Fibroblast of skin of right biceps (primary cell): Measurements from ENCODE around the gene CDC42EP1.
"Not testable (repeated sequence)": the region's sequence is repeated elsewhere in the genome, so short reads cannot be mapped to it uniquely, and the experiment has no call there.

Source experiments
- DNase-seq: peaks from one replicate; pipeline ENCODE4 v3.0.0-alpha.2; 2013

Gene CDC42EP1

GRCh38 chr22:37588546-37589215 is 28.4 kb downstream of the CDC42EP1 start:
- DNase-seq = no peak

- DNase-seq = no peak
Measured at GRCh38 chr22:37589636-37590035, 29.4 kb downstream of the CDC42EP1 start.

GRCh38 chr22:37591081-37591480 is 30.8 kb downstream of the CDC42EP1 start:
- not testable (repeated sequence) for DNase-seq

- no peak for DNase-seq
Measured at GRCh38 chr22:37591823-37592404, 31.6 kb downstream of the CDC42EP1 start.

- no peak for DNase-seq
Measured at GRCh38 chr22:37594237-37594636, 34.0 kb downstream of the CDC42EP1 start.

- DNase-seq = no peak
Measured at GRCh38 chr22:37599153-37599552, 38.9 kb downstream of the CDC42EP1 start.

GRCh38 chr22:37601203-37601539 is 40.9 kb downstream of the CDC42EP1 start:
- no peak for DNase-seq

GRCh38 chr22:37601540-37602442 is 41.5 kb downstream of the CDC42EP1 start:
- DNase-seq = peak; percentile 28

GRCh38 chr22:37602546-37603277 is 42.4 kb downstream of the CDC42EP1 start:
- not testable (repeated sequence) for DNase-seq

GRCh38 chr22:37604074-37604473 is 43.8 kb downstream of the CDC42EP1 start:
- DNase-seq = no peak

- no peak for DNase-seq
Measured at GRCh38 chr22:37604875-37605274, 44.6 kb downstream of the CDC42EP1 start.

- DNase-seq = peak; percentile 58
Measured at GRCh38 chr22:37607010-37607934, 47.0 kb downstream of the CDC42EP1 start.

- DNase-seq = no peak
Measured at GRCh38 chr22:37607935-37608476, 47.7 kb downstream of the CDC42EP1 start.

- DNase-seq = peak; percentile 98
Measured at GRCh38 chr22:37608477-37609239, 48.4 kb downstream of the CDC42EP1 start, which contains the start of gene GGA1. TSS of gene GGA1 (plus strand) at chr22:37608834. CDS start at chr22:37608861, 27 bp downstream.

- DNase-seq = peak; percentile 14
Measured at GRCh38 chr22:37609240-37610152, 49.2 kb downstream of the CDC42EP1 start.

- DNase-seq = not testable (repeated sequence)
Measured at GRCh38 chr22:37610153-37610475, 49.8 kb downstream of the CDC42EP1 start.

GRCh38 chr22:37610480-37611129 is 50.3 kb downstream of the CDC42EP1 start:
- no peak for DNase-seq

- DNase-seq = no peak
Measured at GRCh38 chr22:37611207-37611606, 50.9 kb downstream of the CDC42EP1 start.
